Stimulated activated effector memory CD8-positive, alpha-beta T cell treated with anti-CD3 and anti-CD28 coated beads, Interleukin-12 subunit alpha, Interleukin-12 subunit beta, amount 100 ng/mL, for 72 hours (primary cell): ENCODE results near the gene VDAC1.
"Not testable (repeated sequence)": the region's sequence is repeated elsewhere in the genome, so short reads cannot be mapped to it uniquely, and the experiment has no call there.

Experiments
- ATAC-seq: fragments of 150-1000 bp; cut with Tn5 transposase; 2 replicates; pipeline ENCODE4 v1.10.0; 2021
- DNase-seq, 2 donors: peaks; one replicate each; pipeline ENCODE4 v3.0.0; 2021 to 2022; ENCODE audit warnings: low spot score in 2 of 2
- H3K27ac Mint-ChIP-seq: one replicate; pipeline ENCODE4 v1.8.0; 2022; ENCODE audit warnings: mild to moderate bottlenecking, mixed read lengths
- H3K36me3 Mint-ChIP-seq: one replicate; pipeline ENCODE4 v1.8.0; 2022; ENCODE audit warnings: mild to moderate bottlenecking, mixed read lengths
- H3K4me1 Mint-ChIP-seq: one replicate; pipeline ENCODE4 v1.8.0; 2022; ENCODE audit warnings: mixed read lengths
- H3K4me3 Mint-ChIP-seq: one replicate; pipeline ENCODE4 v1.8.0; 2022; ENCODE audit warnings: mild to moderate bottlenecking, mixed read lengths
- H3K9me3 Mint-ChIP-seq: one replicate; pipeline ENCODE4 v1.8.0; 2022; ENCODE audit warnings: mixed read lengths

The VDAC1 gene

DNA sequence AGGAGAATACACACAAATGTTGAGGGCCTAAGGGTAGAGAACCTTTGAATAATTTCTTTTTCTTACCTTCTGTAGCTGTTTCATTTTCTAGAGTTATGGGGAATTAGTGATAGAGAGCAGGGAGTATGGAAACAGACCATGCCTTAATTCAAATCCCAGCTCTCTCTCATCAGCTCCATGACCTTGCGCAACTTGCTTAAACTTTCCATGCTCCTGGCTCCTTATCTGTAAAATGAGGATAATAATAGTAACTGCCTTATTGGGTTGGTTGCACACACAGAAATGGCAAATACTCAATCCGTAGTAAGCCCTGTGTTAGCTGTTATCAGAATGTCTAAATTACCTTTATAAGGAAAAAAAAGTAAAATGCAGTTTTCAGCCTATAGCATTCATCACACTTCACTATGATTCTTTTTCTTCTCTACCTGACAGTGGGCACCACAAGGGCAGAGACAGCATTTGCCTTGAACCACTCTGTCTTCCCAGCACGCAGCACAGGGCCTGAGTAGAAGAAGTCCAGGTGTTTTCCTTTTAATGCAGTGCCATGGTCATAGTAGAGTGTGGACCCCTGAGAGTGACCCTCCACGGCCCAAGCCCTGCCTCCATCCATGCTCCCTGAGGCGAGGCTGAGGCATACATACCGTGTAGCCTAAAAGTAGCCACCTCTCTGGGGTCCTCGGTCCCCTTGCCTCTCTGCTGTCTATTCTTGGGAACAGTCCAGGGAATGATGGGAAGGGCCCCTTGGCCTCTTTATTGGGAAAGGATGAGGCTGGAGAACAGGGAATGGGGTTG is 53.8 kb downstream of the VDAC1 start:
- no peaks in the 10 kb centered on the region for H3K4me1 Mint-ChIP-seq
- DNase-seq: no peak
- H3K36me3 Mint-ChIP-seq: peaks cover 25% of the 10 kb centered on the region
- no peak overlapping the region for H3K4me3 Mint-ChIP-seq
- H3K27ac Mint-ChIP-seq: no peak overlapping the region
- H3K9me3 Mint-ChIP-seq: no peaks in the 10 kb centered on the region
- peak; percentile 43 for ATAC-seq

DNA sequence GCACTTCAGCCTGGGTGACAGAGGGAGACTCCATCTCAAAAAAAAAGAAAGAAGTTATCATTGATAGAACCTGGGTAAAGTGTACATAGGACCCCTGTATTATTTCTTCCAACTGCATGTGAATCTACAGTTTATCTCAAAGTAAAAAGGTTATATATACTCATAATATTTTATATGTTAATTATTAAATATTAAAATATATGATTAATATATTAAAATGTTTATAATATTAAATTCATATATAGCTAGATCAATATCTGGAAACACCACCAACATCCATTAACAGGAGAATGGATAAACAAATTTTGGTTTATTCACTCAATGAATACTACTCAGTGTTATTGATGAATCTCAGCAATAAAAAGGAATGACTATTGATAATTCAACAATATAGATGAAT is 56.1 kb downstream of the VDAC1 start:
- ATAC-seq: no peak
- no peak overlapping the region for H3K27ac Mint-ChIP-seq
- no peak for DNase-seq
- H3K36me3 Mint-ChIP-seq: peaks cover 2% of the 10 kb centered on the region
- no peaks in the 10 kb centered on the region for H3K4me1 Mint-ChIP-seq
- H3K4me3 Mint-ChIP-seq: no peak overlapping the region
- no peaks in the 10 kb centered on the region for H3K9me3 Mint-ChIP-seq

DNA sequence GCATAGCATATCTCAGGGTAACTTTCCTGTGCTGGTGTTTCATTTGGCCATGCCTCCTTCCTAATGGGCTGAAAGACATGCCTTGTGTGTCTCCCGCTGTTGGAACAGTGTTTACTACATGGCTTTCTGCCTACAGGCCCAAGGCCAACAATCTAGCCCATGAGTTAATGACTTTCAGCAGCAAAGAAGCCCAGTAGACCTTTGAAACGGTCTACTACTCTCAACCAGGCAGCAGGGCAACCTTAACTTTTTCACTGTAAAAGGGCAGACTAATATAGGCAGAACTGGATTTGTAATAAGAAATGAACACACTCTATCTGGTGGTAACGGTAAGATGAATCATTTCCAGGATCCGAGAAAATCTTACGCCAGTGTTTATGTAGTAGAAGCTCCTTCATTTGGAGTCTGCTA is 57.3 kb downstream of the VDAC1 start:
- no peak overlapping the region for H3K27ac Mint-ChIP-seq
- H3K4me1 Mint-ChIP-seq: no peaks in the 10 kb centered on the region

DNA sequence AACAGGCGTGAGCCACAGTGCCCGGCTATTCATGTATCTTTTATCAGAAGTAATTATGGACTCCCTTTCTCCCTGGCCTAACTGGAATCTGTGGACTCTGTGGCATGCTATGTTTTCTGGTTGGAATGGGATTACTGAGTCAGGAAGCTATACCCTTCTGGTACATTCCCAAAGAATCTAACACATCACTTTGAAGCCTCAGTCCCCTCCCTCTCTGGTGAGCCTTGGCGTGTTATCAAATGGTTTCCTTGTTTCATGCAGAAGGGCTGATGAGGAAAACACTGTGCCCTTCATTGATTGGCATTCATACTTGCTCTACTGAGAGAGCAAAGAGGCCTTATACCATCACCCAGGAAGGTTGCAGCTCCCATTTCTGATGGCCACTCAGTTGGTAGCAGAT is 59.2 kb downstream of the VDAC1 start:
- H3K9me3 Mint-ChIP-seq: no peaks in the 10 kb centered on the region
- H3K36me3 Mint-ChIP-seq: no peaks in the 10 kb centered on the region
- no peak for DNase-seq
- H3K27ac Mint-ChIP-seq: no peak overlapping the region
- H3K4me1 Mint-ChIP-seq: no peaks in the 10 kb centered on the region
- ATAC-seq: no peak
- no peak overlapping the region for H3K4me3 Mint-ChIP-seq

More for the DNA sequence above, 57.3 kb downstream of the VDAC1 start:
- DNase-seq (no peak), ATAC-seq (no peak)
- H3K4me3 Mint-ChIP-seq: no peak overlapping the region
- H3K36me3 Mint-ChIP-seq: no peaks in the 10 kb centered on the region
- no peaks in the 10 kb centered on the region for H3K9me3 Mint-ChIP-seq

DNA sequence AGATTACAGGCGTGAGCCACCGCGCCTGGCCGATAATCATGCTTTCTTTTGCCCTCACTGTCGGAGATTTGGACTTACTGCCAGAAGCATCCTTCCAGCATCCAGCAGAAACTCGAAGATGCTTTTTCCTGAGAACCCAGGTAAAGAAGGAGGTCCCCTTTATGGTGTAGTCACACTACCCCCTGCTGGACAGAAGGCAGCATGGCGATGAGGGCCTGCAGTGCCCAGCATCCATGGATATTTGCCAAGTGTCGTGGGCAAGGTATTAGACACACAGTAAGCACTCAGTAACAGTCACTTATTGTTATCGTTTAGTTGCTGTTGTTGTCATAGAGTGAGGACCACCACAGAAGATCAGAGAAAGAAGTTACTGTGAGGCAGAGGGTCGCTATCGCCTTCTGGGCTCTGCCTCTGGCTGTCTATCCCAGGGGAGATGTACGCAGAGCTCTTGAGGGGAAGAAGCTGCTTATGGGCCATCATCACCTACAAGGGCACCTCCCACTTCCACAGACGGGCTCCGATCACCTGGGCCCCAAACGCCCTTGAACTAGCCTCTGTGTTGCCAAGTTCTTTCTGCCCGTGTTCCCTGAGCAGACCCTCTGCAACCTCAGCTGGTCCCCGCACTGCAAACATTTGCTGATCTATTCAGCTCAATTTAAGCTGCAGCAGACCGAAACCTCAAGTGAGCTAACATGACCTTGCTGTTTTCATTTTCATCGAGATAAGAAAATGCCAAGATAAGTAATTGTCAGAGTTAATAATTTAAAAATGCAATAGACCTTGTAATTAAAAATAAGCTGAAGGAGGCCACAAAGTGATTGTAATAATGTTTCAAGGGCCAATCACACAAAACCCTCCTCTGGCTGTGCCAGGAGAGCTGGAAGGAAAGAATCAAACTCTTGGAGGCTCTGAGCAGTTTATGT is 60.3 kb downstream of the VDAC1 start:
- Mint-ChIP-seq H3K27ac (no peak overlapping the region), H3K36me3 (no peaks in the 10 kb centered on the region), H3K4me3 (no peak overlapping the region), H3K9me3 (no peaks in the 10 kb centered on the region), H3K4me1 (no peaks in the 10 kb centered on the region)
- DNase-seq: peak; percentile 25 to 57
- peak; percentile 75 for ATAC-seq

DNA sequence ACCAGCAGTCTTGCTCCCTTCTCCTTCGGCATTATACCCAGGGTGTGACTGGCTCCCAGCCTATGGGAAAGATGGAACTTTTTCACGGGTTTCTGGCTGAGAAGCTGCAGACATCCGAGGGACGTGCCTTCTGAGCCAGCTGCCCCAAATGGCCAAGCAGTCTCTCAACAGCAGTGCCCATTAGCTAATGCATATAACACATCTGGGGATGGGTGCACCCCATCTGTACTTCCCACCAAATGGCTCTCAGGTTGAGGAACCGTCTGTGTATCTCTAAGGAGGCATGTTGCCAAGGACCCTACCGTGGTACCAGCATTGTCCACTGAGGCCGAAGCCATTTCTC is 61.3 kb downstream of the VDAC1 start:
- no peaks in the 10 kb centered on the region for H3K36me3 Mint-ChIP-seq
- no peaks in the 10 kb centered on the region for H3K9me3 Mint-ChIP-seq
- H3K27ac Mint-ChIP-seq: no peak overlapping the region
- no peaks in the 10 kb centered on the region for H3K4me1 Mint-ChIP-seq
- no peak overlapping the region for H3K4me3 Mint-ChIP-seq
- DNase-seq (no peak), ATAC-seq (no peak)

DNA sequence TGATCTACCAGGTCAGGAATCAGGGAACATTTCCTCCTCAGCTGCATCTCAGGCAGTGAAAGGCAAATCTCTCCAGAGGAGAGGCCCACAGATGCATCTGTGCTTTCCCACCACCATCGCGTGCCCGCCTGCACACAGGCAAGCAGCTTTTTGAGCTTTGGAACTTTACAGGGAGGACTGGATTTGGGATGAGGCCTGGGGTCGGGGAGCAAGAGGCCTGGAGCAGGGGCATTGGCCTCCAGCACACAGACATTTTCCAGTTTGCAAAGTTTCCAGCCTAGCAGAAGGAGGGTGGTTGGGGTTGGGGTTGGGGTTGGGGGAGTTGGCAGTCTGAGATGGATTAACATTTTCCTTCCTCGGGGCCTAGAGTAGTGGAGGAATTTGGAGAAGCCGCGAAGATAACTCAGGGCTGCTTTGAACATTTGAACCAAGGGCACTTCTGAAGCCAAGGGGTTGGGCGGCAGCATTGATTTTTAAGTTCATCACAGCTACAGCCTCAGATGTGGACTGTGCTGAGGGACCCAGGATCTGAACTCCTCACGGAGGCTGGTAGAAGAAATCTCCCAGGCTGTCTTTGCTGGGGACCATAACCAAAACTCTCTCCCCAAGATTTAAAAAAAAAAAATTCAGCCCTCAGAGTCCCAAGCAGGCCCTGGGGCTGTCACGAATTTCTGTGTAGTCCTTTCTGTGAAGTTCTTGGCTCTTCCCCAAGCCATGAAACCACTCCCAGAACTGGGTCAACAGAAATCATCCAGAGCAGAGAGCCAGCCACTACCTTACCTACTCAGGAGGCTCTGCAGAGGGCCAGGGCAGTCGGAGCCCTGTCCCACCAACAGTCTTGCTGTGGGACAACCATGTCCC is 61.9 kb downstream of the VDAC1 start:
- Mint-ChIP-seq H3K27ac (no peak overlapping the region), H3K4me1 (no peaks in the 10 kb centered on the region), H3K36me3 (no peaks in the 10 kb centered on the region), H3K9me3 (no peaks in the 10 kb centered on the region), H3K4me3 (no peak overlapping the region)
- ATAC-seq (no peak), DNase-seq (no peak)

DNA sequence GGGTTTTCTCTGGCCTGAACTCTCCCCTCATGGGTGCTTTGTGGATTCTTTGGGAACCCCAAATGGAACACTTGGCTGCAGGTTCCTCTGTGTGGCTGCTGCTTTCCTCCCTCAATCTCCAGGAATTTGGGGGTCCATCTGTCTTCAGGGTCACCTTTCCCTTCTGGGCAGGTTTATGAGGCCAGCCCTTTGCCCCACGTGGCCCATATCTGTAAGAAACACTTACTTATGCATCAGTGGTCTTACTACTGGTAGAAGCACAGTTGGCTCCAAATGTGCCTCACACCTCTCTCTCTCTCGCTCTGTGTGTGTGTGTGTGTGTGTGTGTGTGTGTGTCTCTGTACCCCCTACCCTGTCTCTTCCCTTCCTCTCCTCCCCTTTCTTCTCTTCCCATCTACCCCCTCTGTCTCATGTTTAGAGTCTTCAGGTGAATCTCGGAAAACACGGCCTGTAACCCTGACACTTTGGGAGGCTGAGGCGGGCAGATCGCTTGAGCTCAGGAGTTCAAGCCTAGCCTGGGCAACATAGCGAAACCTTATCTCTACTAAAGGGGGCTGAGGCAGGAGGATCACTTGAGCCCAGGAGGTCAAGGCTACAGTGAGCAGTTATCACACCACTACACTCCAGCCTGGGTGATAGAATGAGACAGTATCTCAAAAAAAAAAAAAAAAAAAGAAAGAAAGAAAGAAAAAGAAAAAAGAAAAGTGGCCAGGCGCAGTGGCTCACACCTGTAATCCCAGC is 63.1 kb downstream of the VDAC1 start:
- H3K9me3 Mint-ChIP-seq: no peaks in the 10 kb centered on the region
- DNase-seq: no peak
- no peak for ATAC-seq
- no peaks in the 10 kb centered on the region for H3K4me1 Mint-ChIP-seq
- H3K4me3 Mint-ChIP-seq: no peak overlapping the region
- no peak overlapping the region for H3K27ac Mint-ChIP-seq
- H3K36me3 Mint-ChIP-seq: no peaks in the 10 kb centered on the region

DNA sequence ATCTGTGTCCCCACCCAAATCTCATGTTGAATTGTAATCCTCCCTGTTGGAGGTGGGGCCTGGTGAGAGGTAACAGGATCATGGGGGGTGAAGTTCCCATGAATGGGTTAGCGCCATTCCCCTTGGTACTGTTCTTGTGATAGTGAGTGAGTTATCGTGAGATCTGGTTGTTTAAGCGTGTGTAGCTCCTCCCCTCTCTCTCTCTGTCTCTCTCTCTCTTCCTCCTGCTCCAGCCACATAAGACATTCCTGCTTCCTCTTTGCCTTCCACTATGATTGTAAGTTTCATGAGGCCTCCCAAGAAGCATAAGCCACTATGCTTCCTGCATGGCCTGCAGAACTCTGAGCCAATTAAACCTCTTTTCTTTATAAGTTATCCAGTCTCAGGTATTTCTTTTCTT is 65.1 kb downstream of the VDAC1 start:
- Mint-ChIP-seq H3K9me3 (no peaks in the 10 kb centered on the region), H3K4me3 (no peak overlapping the region), H3K27ac (no peak overlapping the region), H3K36me3 (no peaks in the 10 kb centered on the region), H3K4me1 (no peaks in the 10 kb centered on the region)
- no peak for DNase-seq
- ATAC-seq: no peak

DNA sequence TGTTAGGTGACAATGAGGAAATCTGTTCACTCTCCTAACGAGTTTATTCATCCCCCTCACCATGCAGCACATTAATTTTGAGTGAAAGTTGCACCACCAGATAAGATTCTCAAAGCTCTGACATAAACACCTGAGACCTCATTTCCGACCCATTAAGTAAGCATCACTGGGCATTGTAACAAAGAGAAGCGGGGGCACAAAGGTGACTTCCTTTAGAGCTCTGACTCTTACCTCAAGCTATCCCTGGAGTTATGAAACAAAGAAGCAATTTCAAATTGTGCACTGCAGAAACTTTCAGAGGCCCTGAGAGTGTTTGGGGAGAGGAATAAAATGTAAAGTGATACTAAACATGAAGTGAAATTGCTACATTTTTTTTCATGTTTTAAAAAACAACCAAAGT is 65.8 kb downstream of the VDAC1 start:
- Mint-ChIP-seq H3K4me1 (peaks cover 6% of the 10 kb centered on the region), H3K9me3 (no peaks in the 10 kb centered on the region), H3K27ac (no peak overlapping the region), H3K4me3 (no peak overlapping the region), H3K36me3 (no peaks in the 10 kb centered on the region)
- ATAC-seq (no peak), DNase-seq (no peak)

DNA sequence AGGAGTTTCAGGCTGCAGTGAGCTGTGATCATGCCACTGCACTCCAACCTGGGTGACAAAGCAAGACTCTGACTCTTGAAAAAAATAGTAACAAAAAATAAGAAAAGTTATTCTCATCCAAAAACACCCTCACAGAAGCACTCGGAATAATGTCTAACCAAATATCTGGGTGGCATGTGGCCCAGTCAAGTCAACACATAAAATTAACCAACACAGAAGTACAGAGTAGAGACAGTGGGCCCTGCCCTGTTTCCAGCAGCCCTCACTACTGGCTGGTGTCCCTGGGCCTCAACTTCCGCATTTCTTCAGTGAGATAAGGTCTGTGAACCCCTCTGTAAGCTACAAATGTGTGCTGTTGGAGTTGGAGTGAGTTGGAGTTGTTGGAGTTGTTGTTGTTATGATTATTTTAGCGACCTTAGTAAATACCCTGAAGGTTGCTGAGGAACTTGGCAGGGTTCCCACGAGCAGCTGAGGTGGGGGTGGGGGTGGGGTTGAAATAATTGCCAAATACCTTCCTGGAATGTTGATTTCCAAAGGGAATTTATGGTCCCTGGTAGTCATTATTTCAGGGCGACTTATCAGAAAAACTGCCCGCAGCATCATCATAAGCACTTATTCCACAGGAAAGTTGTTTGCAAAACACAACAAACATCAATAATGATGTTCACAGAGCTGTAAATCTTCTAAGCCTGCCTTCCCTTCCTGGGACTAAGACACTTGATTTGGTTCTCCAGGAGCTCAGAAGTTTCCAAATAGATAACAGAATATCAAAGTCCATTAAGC is 66.5 kb downstream of the VDAC1 start:
- H3K9me3 Mint-ChIP-seq: no peaks in the 10 kb centered on the region
- no peak overlapping the region for H3K4me3 Mint-ChIP-seq
- no peak overlapping the region for H3K27ac Mint-ChIP-seq
- peaks cover 6% of the 10 kb centered on the region for H3K4me1 Mint-ChIP-seq
- no peak for DNase-seq
- ATAC-seq: no peak
- H3K36me3 Mint-ChIP-seq: no peaks in the 10 kb centered on the region

DNA sequence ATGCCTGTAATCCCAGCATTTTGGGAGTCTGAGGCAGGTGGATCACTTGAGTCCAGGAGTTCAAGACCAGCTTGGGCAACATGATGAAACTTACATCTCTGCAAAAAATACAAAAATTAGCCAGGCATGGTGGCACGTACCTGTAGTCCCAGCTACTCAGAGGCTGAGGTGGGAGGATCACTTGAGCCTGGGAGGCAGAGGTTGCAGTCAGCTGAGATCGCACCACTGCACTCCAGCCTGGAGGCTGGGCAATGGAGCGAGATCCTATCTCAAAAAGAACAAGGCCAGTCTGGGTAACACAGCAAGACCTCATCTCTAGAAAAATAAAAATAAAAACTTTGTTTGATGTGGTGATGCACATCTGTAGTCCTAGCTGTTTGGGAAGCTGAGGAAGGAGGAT is 67.1 kb downstream of the VDAC1 start:
- ATAC-seq, DNase-seq, H3K9me3 Mint-ChIP-seq, H3K36me3 Mint-ChIP-seq, H3K4me3 Mint-ChIP-seq, H3K4me1 Mint-ChIP-seq, H3K27ac Mint-ChIP-seq: not testable (repeated sequence)

DNA sequence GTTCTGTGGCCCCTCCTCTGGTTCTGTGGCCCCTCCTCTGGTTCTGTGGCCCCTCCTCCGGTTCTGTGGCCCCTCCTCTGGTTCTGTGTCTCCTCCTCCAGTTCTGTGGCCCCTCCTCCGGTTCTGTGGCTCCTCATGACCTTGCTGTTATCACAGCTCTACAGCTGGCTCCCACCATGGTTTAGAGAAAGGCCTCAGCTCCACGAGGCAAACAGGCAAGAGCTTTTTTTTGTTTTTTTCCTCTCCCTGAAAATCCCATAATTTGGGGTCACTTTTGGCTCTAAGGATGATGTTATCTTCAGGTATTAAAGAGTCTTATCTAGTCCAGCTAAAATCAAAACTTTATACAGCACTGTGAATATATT is 68.1 kb downstream of the VDAC1 start:
- no peak for ATAC-seq
- H3K9me3 Mint-ChIP-seq: no peaks in the 10 kb centered on the region
- peaks cover 6% of the 10 kb centered on the region for H3K4me1 Mint-ChIP-seq
- H3K27ac Mint-ChIP-seq: peak overlapping the region; percentile 43
- no peaks in the 10 kb centered on the region for H3K36me3 Mint-ChIP-seq
- H3K4me3 Mint-ChIP-seq: no peak overlapping the region
- DNase-seq: no peak

DNA sequence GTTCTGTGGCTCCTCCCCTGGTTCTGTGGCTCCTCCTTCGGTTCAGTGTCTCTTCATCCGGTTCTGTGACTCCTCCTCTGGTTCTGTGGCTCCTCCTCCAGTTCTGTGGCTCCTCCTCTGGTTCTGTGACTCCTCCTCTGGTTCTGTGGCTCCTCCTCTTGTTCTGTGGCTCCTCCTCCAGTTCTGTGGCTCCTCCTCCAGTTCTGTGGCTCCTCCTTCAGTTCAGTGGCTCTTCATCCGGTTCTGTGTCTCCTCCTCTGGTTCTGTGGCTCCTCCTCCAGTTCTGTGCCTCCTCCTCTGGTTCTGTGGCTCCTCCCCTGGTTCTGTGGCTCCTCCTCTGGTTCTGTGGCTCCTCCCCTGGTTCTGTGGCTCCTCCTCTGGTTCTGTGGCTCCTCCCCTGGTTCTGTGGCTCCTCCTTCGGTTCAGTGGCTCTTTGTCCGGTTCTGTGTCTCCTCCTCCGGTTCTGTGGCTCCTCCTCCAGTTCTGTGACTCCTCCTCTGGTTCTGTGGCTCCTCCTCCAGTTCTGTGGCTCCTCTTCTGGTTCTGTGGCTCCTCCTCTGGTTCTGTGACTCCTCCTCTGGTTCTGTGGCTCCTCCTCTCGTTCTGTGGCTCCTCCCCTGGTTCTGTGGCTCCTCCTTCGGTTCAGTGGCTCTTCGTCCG is 68.7 kb downstream of the VDAC1 start:
- H3K36me3 Mint-ChIP-seq, DNase-seq, H3K4me3 Mint-ChIP-seq, ATAC-seq, H3K9me3 Mint-ChIP-seq: not testable (repeated sequence)
- Mint-ChIP-seq H3K27ac (peak overlapping the region; percentile 43), H3K4me1 (peaks cover 10% of the 10 kb centered on the region)
